Measurements from ENCODE around the gene DHX16. TPM values are rescaled to one million over a fixed set of nuclear protein-coding genes. Genes with fewer than 3 reads are reported as not detected.

The DHX16 gene
- total and polyA plus RNA-seq, 2 experiments from 2014 or later = 16.0 to 31.3 TPM

GRCh38 chr6:30711758-30712380, 39.1 kb upstream of the DHX16 start:
- Mint-ChIP-seq H3K4me3 (no peak overlapping the region), H3K27me3 (ENCODE audit: insufficient read depth, low read depth, poor library complexity) (no peaks in the 10 kb centered on the region), H3K4me1 (peaks cover 16% of the 10 kb centered on the region), H3K36me3 (ENCODE audit: low read depth) (peaks cover 73% of the 10 kb centered on the region), H3K9me3 (no peaks in the 10 kb centered on the region; the same call in 2 of the 3 replicates), H3K27ac (no peak overlapping the region)
- no peaks in the 10 kb centered on the region for H3K9me2 ChIP-seq (ENCODE audit: insufficient read depth)
- H2AFZ ChIP-seq = no peak overlapping the region
- ATAC-seq (no peak), DNase-seq (ENCODE audit: low spot score) (no peak)
- H3F3A ChIP-seq (replicated peaks; ENCODE audit: low read depth) = 0 out of 2 replicates have a peak, but pooled peaks cover 3% of the 10 kb centered on the region
- H4K20me1 ChIP-seq (replicated peaks; ENCODE audit: insufficient read depth) = peaks cover 16% of the 10 kb centered on the region
- no peaks in the 10 kb centered on the region for H3K27me3 ChIP-seq (ENCODE audit: insufficient read depth)
- H3K79me2 ChIP-seq (replicated peaks; ENCODE audit: insufficient read depth) = peaks cover 22% of the 10 kb centered on the region
- no peak overlapping the region for H3K4me3 ChIP-seq
- TF ChIP-seq POLR2AphosphoS5 (IDR thresholded peaks at IDR 0.05; ENCODE audit: low read depth) = no peak
- no peak for TF ChIP-seq JUNB (IDR thresholded peaks at IDR 0.05; ENCODE audit: unreplicated experiment)
- TF ChIP-seq EZH2phosphoT487 (IDR thresholded peaks at IDR 0.05; ENCODE audit: unreplicated experiment) = no peak
- no peak for TF ChIP-seq ZNF331 (CRISPR knock-in tag; IDR thresholded peaks at IDR 0.05; ENCODE audit: low read depth)
- no peak for TF ChIP-seq STAT1 (IDR thresholded peaks at IDR 0.05; ENCODE audit: unreplicated experiment)
- TF ChIP-seq NANOG (IDR thresholded peaks at IDR 0.05; ENCODE audit: borderline replicate concordance) = no peak
- no peak for TF ChIP-seq CTCF (conservative IDR thresholded peaks at IDR 0.05; ENCODE audit: low read depth in 2 of 2)
- TF ChIP-seq ZNF114 (CRISPR knock-in tag; IDR thresholded peaks at IDR 0.05) = no peak
- no peak for TF ChIP-seq ZNF462 (CRISPR knock-in tag; IDR thresholded peaks at IDR 0.05)
- peaks cover 42% of the 10 kb centered on the region for H3K36me3 ChIP-seq (ENCODE audit: insufficient read depth)
- H3K27ac ChIP-seq (ENCODE audit: low read depth) = no peak overlapping the region
- peaks cover 7% of the 10 kb centered on the region; the same call in 1 of the 2 replicates for H3K4me1 ChIP-seq (ENCODE audit: insufficient read depth)
- H3K4me2 ChIP-seq = no peak overlapping the region

Measured in GM23338 (cell line).